NCI-H748 (cell line): ENCODE results near the gene PDE11A.

Experiments used
- DNase-seq: peaks from one replicate; lab custom pipeline; 2025; ENCODE audit not compliant: unreplicated experiment; lab: John Stamatoyannopoulos, UW

The PDE11A gene

GRCh38 chr2:177638507-177638906 lies 434.1 kb downstream of the PDE11A start:
- DNase-seq: no peak

GRCh38 chr2:177636672-177637071 lies 435.9 kb downstream of the PDE11A start:
- DNase-seq: no peak

DNA sequence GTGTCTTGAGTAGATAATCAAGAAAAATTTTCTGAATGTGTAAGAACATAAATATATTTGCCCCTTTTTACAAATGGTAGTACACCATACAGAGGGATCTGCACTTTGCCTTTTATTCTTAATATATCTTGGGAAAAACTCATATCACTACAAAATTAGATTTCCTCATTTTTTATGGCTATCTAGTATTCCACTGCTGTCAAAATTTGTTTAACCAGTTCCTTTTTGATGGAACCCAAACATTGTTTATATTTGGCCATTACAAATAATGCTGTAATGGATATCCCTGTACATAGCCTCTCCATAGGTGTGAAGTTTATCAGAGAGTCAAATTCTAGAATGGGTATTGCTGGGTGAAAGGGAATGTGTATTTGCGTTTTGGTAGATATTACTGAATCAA lies 436.9 kb downstream of the PDE11A start:
- DNase-seq: no peak

- DNase-seq: no peak
Measured at GRCh38 chr2:177633910-177634294, 438.7 kb downstream of the PDE11A start.

GRCh38 chr2:177633111-177633510 lies 439.5 kb downstream of the PDE11A start:
- peak; percentile 63 for DNase-seq

GRCh38 chr2:177631680-177632079 lies 440.9 kb downstream of the PDE11A start:
- DNase-seq: no peak

DNA sequence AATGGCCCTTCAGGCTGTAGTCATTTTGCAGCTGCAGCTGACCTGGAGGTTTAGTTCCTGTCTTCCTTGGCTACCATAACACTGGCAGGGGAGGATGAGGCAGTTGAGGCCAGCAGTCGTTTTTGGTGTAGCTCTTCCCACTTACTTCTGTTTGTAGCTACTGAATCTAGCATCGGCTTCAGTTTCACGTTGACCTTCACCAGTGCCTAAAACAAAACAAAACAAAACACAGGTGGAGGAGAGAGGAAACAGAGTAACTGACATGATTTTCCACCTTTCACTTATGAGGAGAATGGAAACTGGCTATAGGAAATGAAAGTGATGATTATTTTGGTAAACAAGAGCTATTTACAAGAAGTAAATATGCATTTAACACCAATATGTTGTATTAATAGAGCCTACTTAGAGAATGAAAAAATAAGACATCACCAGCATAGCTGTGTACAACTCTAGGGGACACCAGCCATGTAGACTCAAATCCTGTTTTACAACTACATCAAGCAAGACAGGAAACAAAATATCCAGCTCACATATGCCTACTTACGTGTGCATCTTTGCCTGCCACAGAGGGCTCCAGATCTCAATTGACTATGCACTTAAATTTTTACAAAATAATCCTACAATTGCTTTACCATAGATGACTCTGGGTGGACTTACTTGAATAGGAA lies 443.1 kb downstream of the PDE11A start:
- DNase-seq: no peak

DNA sequence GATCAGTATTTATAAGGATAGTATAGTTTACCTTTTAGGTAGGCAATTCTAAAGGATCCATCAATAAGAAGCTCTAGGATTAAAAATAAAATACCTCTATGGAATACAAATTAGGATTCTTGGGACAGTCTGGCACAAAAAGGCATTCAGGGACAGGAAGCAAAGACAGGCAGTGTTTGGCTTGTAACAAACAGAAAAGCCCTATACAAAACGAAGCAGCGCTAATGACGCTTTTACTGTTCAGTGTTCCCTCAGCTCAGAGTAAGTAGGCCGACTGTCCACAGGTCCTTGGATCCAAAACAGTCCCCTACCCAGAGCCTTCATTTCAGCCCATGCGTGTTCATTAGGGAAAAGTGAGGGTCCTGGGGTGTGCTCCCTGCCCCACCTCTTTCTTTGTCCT lies 443.7 kb downstream of the PDE11A start:
- DNase-seq: no peak

DNA sequence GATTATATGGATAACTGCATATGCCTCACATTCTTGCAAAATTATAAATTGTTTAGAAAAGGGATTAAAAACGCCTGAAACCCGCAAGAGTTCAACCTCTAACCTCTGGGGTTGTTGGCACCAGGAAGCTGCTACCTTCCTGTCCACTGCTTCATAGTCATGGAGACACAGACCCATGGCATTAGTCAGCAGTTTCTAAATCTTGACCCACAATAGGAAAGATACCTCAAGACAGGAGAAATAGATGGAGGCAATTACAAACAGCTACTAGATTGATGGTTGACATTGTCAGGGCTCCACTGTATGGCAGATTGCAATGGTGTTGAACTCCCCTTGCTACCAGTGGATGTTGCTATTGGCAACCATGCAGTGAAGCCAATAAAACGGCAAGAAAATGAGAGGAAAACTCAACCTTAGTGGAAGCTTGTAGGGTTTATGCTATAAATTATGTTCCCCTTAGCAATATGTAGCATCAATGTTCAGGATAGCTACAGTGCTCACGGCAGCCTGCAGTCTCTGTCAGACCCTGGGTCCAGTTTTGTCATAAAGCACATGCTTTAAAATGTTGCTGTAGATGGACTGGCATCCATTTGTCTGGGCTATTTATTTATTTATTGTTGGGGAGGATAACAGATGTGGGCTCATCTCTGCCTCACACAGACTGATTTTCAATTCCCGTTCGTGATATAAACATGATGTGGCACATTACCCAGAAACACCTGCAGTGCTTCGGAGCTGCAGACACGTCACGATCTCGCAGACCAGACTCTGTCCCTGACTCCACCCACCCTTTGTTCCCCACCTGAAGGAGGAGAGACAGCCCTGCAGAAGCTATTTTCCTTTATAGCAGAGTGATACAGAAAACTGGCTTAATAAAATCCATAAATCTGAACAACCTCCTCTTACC lies 446.6 kb downstream of the PDE11A start:
- DNase-seq: peak; percentile 89

DNA sequence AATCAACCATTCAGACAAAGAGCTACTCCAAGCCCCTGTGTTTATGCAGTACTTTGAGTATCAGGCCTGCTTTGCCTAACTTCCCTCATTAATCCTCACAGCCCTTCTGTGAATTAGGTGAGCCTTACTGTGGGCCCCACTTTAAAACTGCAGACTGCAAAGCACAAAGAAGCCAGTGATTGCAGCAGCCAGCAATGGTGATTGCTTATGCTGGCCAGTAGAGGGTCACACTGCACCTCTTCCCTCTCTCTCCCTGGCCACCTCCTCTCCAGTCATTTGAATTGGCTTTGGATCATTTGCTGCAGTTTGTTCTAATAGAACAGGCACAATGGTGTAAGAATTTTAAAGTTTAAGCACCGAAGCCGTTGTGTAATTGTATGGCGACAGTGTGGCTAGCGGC lies 450.1 kb downstream of the PDE11A start:
- peak; percentile 18 for DNase-seq

DNA sequence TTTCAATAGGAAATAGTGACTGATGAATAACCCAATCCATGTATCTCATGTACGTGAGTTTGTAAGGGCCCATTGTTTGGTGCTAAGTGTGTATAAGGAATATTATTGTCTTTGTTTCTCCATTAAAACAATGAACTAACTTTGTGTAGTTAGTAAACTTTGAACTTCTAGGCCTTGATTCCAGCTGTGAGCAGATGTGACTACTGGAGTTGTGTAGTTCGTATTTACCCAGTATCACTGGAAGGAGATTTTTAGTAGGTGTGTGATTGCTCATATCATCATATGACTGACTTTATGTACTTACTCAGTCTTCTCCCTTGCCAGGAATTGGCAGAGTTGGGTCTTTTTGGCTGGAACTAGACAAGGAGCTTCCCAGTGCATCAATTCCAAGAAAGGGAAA lies 452.6 kb downstream of the PDE11A start:
- no peak for DNase-seq

DNA sequence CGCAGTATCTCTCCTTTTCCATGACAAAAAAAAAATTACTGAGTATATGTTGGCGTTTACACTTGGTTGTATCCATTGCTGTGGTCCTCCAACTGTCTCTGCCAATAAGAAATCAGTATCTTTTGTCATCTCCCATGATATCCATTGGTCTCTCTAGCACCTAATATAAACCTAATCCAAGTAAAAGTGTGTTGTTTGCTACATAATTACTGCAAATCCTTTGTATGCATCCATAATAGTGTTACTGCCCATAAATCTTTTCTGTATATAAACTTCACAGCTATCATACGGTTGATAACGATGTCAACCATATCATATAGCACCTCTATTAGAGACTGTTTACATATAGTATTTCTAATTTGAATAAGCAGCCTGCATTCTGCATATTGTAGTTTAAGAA lies 453.1 kb downstream of the PDE11A start:
- no peak for DNase-seq

- peak; percentile 94 for DNase-seq
Measured at GRCh38 chr2:177618255-177619253, 454.0 kb downstream of the PDE11A start.

DNA sequence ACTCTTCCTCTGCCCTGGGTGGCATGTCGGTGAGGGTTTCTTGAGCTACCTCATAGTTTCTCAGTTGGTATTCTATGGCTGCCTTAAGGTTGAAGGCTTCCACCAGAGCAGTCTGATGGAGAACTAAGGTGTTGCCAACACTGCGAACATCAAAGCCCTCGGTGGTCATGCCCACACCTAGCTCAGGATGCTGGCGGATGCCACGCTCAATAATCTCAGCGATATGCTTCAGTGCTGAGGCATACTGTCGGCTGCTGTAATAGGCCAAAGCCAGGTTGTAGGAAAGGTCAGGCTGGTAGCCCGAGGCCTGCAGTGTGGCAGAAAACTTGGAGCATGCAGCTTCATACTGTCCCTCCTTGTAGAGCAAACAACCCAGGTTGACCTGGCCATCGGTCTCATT lies 454.7 kb downstream of the PDE11A start:
- no peak for DNase-seq

DNA sequence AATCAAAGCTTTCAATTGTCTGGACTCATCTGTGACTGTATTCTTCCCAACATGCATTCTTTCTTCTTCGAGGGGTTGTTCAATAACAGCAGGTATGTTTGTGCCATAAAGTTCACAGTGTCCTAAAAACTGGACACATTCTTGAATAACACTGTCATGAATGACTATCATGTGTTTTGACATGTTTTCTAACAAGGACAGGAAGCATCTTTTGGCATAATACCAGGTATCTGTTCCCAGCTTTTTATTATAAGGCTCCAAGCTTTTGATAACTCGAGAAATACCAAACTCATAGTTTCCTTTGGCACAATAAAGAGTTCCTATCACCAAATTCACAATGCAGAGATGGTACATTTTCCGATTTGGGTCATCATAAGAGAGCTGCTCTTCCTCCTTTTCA lies 455.8 kb downstream of the PDE11A start:
- no peak for DNase-seq

GRCh38 chr2:177616066-177616465 lies 456.5 kb downstream of the PDE11A start:
- no peak for DNase-seq

GRCh38 chr2:177612659-177613058 lies 459.9 kb downstream of the PDE11A start:
- DNase-seq: no peak

GRCh38 chr2:177611310-177611886 lies 461.2 kb downstream of the PDE11A start:
- DNase-seq: peak; percentile 24

- DNase-seq: no peak
Measured at GRCh38 chr2:177610813-177611212, 461.8 kb downstream of the PDE11A start.

GRCh38 chr2:177606636-177607035 lies 465.9 kb downstream of the PDE11A start:
- DNase-seq: no peak
